Measurements from ENCODE around the gene TTLL11. TPM values are rescaled to one million over a fixed set of nuclear protein-coding genes. Genes with fewer than 3 reads are reported as not detected.

The TTLL11 gene
- total and polyA plus RNA-seq, 2 experiments from 2014 or later, result 4.7 to 6.7 TPM

DNA sequence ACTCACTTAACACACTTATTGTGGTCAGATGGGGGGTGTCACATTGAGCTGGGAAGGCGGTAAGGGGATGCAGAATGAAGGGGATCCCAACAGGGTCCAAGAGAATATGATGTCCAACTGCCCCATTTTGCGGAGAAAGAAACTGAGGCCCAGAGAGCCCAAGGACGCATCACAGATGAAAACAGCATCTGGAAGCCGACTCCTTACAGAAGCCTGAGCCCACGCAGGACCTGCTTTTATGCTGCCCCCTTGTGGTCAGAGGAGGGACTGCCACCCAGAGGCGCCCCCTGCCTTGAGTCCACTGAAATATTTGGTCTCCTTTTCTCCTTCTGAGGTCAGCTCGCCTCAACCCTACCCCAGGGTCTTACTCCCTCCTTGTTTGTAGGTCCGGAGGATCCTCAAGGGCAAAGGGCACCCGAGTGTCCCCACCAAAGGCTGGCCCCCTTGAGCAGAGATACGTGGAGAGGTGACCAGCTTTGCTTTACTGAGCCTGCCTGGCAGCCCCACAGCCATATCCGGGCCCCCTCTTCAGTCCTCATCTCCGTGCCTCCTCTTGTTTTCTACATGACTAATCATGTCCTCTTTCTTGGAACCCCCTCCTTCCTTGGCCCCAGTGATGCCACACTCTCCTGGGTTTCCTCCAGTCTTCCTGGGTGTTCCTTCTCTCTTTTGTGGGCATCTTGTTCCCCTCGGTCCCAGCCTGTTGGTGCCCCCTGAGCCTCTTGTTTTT lies 30.0 kb upstream of the TTLL11 start:
- no peaks in the 10 kb centered on the region for H3K9me3 ChIP-seq (ENCODE audit: low read depth)
- peak; percentile 67 to 82 for DNase-seq (ENCODE audit: low read depth in 1 of 2, low spot score in 1 of 2)
- peaks cover 28% of the 10 kb centered on the region for H3K27me3 ChIP-seq
- TF ChIP-seq, protein P1, sequence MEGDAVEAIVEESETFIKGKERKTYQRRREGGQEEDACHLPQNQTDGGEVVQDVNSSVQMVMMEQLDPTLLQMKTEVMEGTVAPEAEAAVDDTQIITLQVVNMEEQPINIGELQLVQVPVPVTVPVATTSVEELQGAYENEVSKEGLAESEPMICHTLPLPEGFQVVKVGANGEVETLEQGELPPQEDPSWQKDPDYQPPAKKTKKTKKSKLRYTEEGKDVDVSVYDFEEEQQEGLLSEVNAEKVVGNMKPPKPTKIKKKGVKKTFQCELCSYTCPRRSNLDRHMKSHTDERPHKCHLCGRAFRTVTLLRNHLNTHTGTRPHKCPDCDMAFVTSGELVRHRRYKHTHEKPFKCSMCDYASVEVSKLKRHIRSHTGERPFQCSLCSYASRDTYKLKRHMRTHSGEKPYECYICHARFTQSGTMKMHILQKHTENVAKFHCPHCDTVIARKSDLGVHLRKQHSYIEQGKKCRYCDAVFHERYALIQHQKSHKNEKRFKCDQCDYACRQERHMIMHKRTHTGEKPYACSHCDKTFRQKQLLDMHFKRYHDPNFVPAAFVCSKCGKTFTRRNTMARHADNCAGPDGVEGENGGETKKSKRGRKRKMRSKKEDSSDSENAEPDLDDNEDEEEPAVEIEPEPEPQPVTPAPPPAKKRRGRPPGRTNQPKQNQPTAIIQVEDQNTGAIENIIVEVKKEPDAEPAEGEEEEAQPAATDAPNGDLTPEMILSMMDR (IDR thresholded peaks at IDR 0.05; ENCODE audit: low read depth, low read length), result peak; percentile 100
- no peak overlapping the region for H3K27ac ChIP-seq
- H3K4me1 ChIP-seq (ENCODE audit: low read depth), result no peaks in the 10 kb centered on the region
- no peaks in the 10 kb centered on the region for H3K36me3 ChIP-seq
- no peak overlapping the region for H3K4me3 ChIP-seq

DNA sequence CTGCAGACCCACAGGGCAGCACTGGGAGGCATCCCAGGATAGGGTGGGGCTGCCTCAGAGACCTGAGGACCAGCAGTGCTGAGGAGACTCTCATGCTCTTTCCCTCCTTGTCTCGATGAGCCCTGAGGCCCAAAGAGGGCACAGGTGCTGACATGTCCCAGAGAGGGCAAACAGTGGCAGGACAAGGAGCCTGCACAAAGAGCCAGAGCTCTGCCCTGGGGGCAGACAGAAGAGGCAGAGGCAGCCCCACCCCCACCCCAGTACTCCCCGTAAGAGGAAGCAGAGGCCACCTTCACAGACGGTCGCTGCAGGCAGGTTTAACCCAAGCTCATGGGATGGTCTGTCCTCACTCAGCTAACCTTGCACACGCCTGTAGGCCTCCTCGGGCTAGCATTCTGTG lies 29.4 kb upstream of the TTLL11 start:
- Histone ChIP-seq H3K4me3 (no peak overlapping the region), H3K4me1 (ENCODE audit: low read depth) (no peaks in the 10 kb centered on the region), H3K9me3 (ENCODE audit: low read depth) (no peaks in the 10 kb centered on the region), H3K27ac (no peak overlapping the region), H3K27me3 (peaks cover 22% of the 10 kb centered on the region), H3K36me3 (no peaks in the 10 kb centered on the region)
- TF ChIP-seq, protein P1 (IDR thresholded peaks at IDR 0.05; ENCODE audit: low read depth, low read length), result no peak
- no peak for DNase-seq (ENCODE audit: low read depth in 1 of 2, low spot score in 1 of 2)

DNA sequence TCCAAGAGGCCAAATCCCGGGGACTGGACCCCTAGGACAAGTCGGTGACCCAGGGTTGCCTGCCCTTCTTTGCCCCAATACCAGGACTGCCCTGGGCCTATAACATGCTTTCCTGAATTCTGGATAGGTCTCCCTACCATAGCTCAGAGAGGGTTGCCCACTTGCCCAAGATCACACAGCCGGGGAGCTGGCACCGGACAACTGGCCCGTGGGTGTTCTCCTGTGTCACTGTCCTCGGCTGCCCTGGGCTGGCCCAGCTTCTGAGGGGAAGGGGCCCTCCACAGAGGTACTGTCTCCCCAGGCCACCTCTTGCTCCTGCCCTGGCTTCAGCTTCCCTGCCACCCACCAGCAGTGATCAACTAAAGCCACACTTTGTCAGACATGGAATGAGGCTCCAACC lies 28.8 kb upstream of the TTLL11 start:
- Histone ChIP-seq H3K36me3 (no peaks in the 10 kb centered on the region), H3K4me1 (ENCODE audit: low read depth) (no peaks in the 10 kb centered on the region), H3K27ac (no peak overlapping the region), H3K27me3 (peaks cover 17% of the 10 kb centered on the region), H3K4me3 (no peak overlapping the region), H3K9me3 (ENCODE audit: low read depth) (no peaks in the 10 kb centered on the region)
- TF ChIP-seq, protein P1 (IDR thresholded peaks at IDR 0.05; ENCODE audit: low read depth, low read length), result no peak
- DNase-seq (ENCODE audit: low read depth in 1 of 2, low spot score in 1 of 2), result no peak

DNA sequence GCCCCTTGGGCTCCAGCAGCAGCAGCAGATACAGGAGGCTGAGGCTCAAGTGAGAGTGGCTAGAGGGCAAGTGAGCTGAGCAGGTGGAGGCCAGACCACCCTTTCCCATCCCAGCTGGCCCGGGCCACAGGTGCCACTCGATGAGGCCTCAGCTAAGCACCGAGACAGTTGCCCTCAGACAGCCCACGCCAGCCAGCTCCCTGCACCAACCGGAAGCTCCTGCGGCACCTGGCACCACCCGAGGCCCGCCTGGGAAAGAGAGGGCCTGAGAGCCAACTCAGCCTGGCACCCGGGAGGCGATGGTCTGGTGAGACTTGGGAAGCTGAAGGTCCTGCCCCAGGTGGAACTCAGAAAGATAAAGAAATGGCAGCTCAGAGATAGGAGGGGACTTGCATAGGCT lies 28.3 kb upstream of the TTLL11 start:
- Histone ChIP-seq H3K36me3 (no peaks in the 10 kb centered on the region), H3K9me3 (ENCODE audit: low read depth) (no peaks in the 10 kb centered on the region), H3K27ac (no peak overlapping the region), H3K27me3 (peaks cover 11% of the 10 kb centered on the region), H3K4me1 (ENCODE audit: low read depth) (no peaks in the 10 kb centered on the region), H3K4me3 (no peak overlapping the region)
- DNase-seq (ENCODE audit: low read depth in 1 of 2, low spot score in 1 of 2), result no peak
- TF ChIP-seq, protein P1 (IDR thresholded peaks at IDR 0.05; ENCODE audit: low read depth, low read length), result no peak

DNA sequence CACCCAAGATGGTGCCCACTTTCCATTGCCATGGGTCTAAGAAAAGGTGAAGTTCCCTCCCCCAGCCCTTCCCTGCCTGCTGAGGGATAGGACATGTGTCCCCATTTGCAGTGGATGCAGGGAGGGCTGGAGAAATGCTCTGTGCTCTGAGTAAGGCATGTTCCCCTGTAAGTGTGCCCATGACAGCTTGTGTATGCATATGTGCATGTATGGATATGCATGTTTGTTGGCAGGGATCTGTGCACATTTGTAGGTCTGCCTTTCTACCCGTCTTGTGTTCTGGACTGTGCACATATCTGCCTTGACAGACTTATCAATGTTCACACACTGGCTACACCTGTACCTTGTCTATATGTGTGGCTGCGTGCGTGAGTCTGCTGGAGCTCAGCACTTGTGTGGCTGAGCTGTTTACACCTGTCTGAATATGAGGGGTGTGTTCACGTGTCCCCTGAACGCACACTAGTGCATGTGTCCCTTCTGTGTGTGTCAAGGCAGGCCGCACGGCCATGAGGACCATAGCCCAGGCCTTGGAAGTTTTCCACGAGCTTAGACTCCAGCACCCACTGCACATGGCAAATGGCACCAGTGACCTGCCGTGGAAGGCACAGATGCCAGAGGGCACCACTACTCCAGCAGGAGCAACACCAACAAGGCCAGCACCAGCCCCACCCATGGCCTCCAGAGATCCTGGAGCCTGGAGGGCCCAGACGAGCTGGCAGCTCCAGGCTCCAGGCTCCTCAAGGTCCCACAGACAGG lies 27.4 kb upstream of the TTLL11 start:
- H3K36me3 ChIP-seq, result no peaks in the 10 kb centered on the region
- TF ChIP-seq, protein P1 (IDR thresholded peaks at IDR 0.05; ENCODE audit: low read depth, low read length), result no peak

More for the DNA sequence above, 27.4 kb upstream of the TTLL11 start:
- H3K4me1 ChIP-seq (ENCODE audit: low read depth), result no peaks in the 10 kb centered on the region
- no peaks in the 10 kb centered on the region for H3K9me3 ChIP-seq (ENCODE audit: low read depth)
- H3K27ac ChIP-seq, result no peak overlapping the region
- H3K27me3 ChIP-seq, result peaks cover 2% of the 10 kb centered on the region
- DNase-seq (ENCODE audit: low read depth in 1 of 2, low spot score in 1 of 2), result no peak
- no peak overlapping the region for H3K4me3 ChIP-seq

Measured in cardiac muscle cell (in vitro differentiated cells and primary cell).